Osteocyte (in vitro differentiated cells): ENCODE results near the gene ANKS1A. TPM values are rescaled to one million over a fixed set of nuclear protein-coding genes. Genes with fewer than 3 reads are reported as not detected.

Experiments
- DNase-seq: peaks from one replicate; pipeline ENCODE4 v3.0.0; 2021; ENCODE audit warnings: mixed read lengths; ENCODE audit not compliant: unreplicated experiment; ENCODE audit errors: extremely low spot score
- H3K27ac Mint-ChIP-seq: one replicate; pipeline ENCODE4 v1.8.0; 2021; ENCODE audit warnings: mild to moderate bottlenecking, mixed read lengths; ENCODE audit not compliant: unreplicated experiment
- H3K27me3 Mint-ChIP-seq: one replicate; pipeline ENCODE4 v1.8.0; 2021; ENCODE audit warnings: mixed read lengths; ENCODE audit not compliant: unreplicated experiment
- H3K36me3 Mint-ChIP-seq: one replicate; pipeline ENCODE4 v1.8.0; 2021; ENCODE audit warnings: mixed read lengths; ENCODE audit not compliant: unreplicated experiment
- H3K4me1 Mint-ChIP-seq: one replicate; pipeline ENCODE4 v1.8.0; 2021; ENCODE audit warnings: mixed read lengths; ENCODE audit not compliant: unreplicated experiment
- H3K4me3 Mint-ChIP-seq: one replicate; pipeline ENCODE4 v1.8.0; 2021; ENCODE audit warnings: mild to moderate bottlenecking, moderate library complexity, mixed read lengths; ENCODE audit not compliant: unreplicated experiment
- H3K9me3 Mint-ChIP-seq: one replicate; pipeline ENCODE4 v1.8.0; 2021; ENCODE audit warnings: mixed read lengths; ENCODE audit not compliant: unreplicated experiment
- total RNA-seq: library from RNA; stranded (reverse); gene quantifications from 2 replicates; pipeline ENCODE4 v1.2.1, GENCODE V29; 2021
- TF ChIP-seq, protein P1 (sequence below): fragments of 200-600 bp; sonication (generic); IDR thresholded peaks from 2 replicates; pipeline ENCODE4 v1.5.0; 2021; ENCODE audit warnings: antibody characterized with exemption, mild to moderate bottlenecking, moderate library complexity

Gene ANKS1A
- total RNA-seq, 1 donor from 2014 or later = 15.5 TPM

- Mint-ChIP-seq H3K4me3 (no peak overlapping the region), H3K4me1 (no peaks in the 10 kb centered on the region), H3K9me3 (no peaks in the 10 kb centered on the region), H3K36me3 (peaks cover 20% of the 10 kb centered on the region), H3K27me3 (no peaks in the 10 kb centered on the region), H3K27ac (no peak overlapping the region)
- no peak for DNase-seq
- TF ChIP-seq, protein P1, sequence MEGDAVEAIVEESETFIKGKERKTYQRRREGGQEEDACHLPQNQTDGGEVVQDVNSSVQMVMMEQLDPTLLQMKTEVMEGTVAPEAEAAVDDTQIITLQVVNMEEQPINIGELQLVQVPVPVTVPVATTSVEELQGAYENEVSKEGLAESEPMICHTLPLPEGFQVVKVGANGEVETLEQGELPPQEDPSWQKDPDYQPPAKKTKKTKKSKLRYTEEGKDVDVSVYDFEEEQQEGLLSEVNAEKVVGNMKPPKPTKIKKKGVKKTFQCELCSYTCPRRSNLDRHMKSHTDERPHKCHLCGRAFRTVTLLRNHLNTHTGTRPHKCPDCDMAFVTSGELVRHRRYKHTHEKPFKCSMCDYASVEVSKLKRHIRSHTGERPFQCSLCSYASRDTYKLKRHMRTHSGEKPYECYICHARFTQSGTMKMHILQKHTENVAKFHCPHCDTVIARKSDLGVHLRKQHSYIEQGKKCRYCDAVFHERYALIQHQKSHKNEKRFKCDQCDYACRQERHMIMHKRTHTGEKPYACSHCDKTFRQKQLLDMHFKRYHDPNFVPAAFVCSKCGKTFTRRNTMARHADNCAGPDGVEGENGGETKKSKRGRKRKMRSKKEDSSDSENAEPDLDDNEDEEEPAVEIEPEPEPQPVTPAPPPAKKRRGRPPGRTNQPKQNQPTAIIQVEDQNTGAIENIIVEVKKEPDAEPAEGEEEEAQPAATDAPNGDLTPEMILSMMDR = no peak
These were observed 178.2 kb downstream of the ANKS1A start for GRCh38 chr6:35067234-35067633.

DNA sequence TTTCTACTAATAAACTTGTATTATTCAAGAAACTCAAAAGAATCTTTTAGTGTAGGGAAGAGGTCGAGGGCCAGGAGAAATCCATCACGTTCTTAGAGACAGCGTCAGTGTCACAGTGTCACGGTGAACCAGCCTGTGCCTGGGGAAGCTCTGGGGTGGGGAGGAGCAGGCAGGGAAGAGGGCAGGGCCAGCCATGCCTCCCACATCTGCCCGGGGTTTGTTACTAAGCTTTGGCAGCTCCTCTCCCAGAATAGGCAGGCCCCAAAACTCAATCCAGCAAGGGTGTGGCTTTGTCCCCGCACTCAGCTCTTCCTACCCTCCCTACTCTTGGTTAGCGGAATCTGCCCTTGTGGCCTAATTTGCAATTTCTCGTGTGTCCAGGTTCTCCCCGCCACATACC lies 179.2 kb downstream of the ANKS1A start:
- Mint-ChIP-seq H3K9me3 (no peaks in the 10 kb centered on the region), H3K36me3 (peaks cover 23% of the 10 kb centered on the region), H3K27ac (no peak overlapping the region), H3K4me3 (no peak overlapping the region), H3K4me1 (no peaks in the 10 kb centered on the region), H3K27me3 (no peaks in the 10 kb centered on the region)
- TF ChIP-seq, protein P1 = no peak
- no peak for DNase-seq

- H3K27ac Mint-ChIP-seq = no peak overlapping the region
- no peak for DNase-seq
- TF ChIP-seq, protein P1 = no peak
- no peaks in the 10 kb centered on the region for H3K9me3 Mint-ChIP-seq
- H3K4me3 Mint-ChIP-seq = no peak overlapping the region
- no peaks in the 10 kb centered on the region for H3K4me1 Mint-ChIP-seq
- no peaks in the 10 kb centered on the region for H3K27me3 Mint-ChIP-seq
- peaks cover 25% of the 10 kb centered on the region for H3K36me3 Mint-ChIP-seq
These were observed 179.6 kb downstream of the ANKS1A start for GRCh38 chr6:35068644-35069043.

- Mint-ChIP-seq H3K4me3 (no peak overlapping the region), H3K36me3 (peaks cover 28% of the 10 kb centered on the region), H3K4me1 (no peaks in the 10 kb centered on the region), H3K9me3 (no peaks in the 10 kb centered on the region), H3K27me3 (no peaks in the 10 kb centered on the region), H3K27ac (no peak overlapping the region)
- TF ChIP-seq, protein P1 = no peak
- DNase-seq = no peak
These were observed 180.2 kb downstream of the ANKS1A start for GRCh38 chr6:35069262-35069661.

GRCh38 chr6:35070111-35070510 lies 181.1 kb downstream of the ANKS1A start:
- peaks cover 27% of the 10 kb centered on the region for H3K36me3 Mint-ChIP-seq
- no peak overlapping the region for H3K27ac Mint-ChIP-seq
- H3K27me3 Mint-ChIP-seq = no peaks in the 10 kb centered on the region
- H3K9me3 Mint-ChIP-seq = no peaks in the 10 kb centered on the region
- H3K4me3 Mint-ChIP-seq = no peak overlapping the region
- H3K4me1 Mint-ChIP-seq = no peaks in the 10 kb centered on the region
- TF ChIP-seq, protein P1 = no peak
- no peak for DNase-seq
